ENCODE data around the gene EXTL1. TPM values are rescaled to one million over a fixed set of nuclear protein-coding genes. Genes with fewer than 3 reads are reported as not detected.

The EXTL1 gene
- total RNA-seq, 2 donors from 2014 or later, result 3.3 to 3.7 TPM

DNA sequence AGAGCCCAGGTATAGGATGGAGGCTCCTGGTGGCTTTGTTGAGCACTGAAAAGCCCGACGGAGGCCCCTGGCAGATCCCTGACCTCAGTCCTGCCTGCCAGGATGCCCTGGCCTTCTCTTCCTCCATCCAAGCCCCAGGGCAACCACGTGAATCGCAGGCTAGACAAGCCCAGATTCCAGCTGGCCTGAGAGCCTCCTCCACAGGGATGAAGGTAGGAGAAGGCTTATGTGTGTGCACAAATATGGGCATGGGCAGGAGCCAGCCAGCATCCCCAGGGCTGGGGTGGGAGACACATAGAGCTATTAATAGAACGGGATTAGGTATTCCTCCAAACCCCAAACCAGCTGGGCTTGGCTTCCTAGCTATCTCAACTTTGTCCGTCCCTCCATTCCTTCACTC is 4.0 kb upstream of the EXTL1 start:
- Histone ChIP-seq H3K4me1 (ENCODE audit: control insufficient read depth, insufficient read depth, low read length) (peaks cover 2% of the 10 kb centered on the region), H3K27ac (ENCODE audit: low read depth, low read length) (no peak overlapping the region), H3K27me3 (ENCODE audit: control insufficient read depth, insufficient read depth, low read length, poor library complexity, severe bottlenecking) (no peaks in the 10 kb centered on the region), H3K9ac (ENCODE audit: extremely low read depth, low read length, poor library complexity, severe bottlenecking) (no peak overlapping the region), H3K4me3 (ENCODE audit: low read length) (no peak overlapping the region), H3K9me3 (ENCODE audit: control insufficient read depth, low read length) (no peaks in the 10 kb centered on the region), H3K36me3 (ENCODE audit: control insufficient read depth, insufficient read depth, low read length) (no peaks in the 10 kb centered on the region)
- Mint-ChIP-seq H3K36me3 (ENCODE audit: low read depth) (no peaks in the 10 kb centered on the region), H3K4me1 (peaks cover 17% of the 10 kb centered on the region), H3K27me3 (ENCODE audit: insufficient read depth) (peaks cover 2% of the 10 kb centered on the region), H3K4me3 (no peak overlapping the region), H3K9me3 (no peaks in the 10 kb centered on the region), H3K27ac (no peak overlapping the region)
- WGBS, 2 experiments (ENCODE audit: insufficient coverage in 1 of 2, insufficient read length in 1 of 2), result 74% methylated on average over 6 of the region's 6 CpGs; no CpG with 5 or more reads in 1 of the 2 experiments
- no peak for DNase-seq
- TF ChIP-seq, protein P1, sequence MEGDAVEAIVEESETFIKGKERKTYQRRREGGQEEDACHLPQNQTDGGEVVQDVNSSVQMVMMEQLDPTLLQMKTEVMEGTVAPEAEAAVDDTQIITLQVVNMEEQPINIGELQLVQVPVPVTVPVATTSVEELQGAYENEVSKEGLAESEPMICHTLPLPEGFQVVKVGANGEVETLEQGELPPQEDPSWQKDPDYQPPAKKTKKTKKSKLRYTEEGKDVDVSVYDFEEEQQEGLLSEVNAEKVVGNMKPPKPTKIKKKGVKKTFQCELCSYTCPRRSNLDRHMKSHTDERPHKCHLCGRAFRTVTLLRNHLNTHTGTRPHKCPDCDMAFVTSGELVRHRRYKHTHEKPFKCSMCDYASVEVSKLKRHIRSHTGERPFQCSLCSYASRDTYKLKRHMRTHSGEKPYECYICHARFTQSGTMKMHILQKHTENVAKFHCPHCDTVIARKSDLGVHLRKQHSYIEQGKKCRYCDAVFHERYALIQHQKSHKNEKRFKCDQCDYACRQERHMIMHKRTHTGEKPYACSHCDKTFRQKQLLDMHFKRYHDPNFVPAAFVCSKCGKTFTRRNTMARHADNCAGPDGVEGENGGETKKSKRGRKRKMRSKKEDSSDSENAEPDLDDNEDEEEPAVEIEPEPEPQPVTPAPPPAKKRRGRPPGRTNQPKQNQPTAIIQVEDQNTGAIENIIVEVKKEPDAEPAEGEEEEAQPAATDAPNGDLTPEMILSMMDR (conservative IDR thresholded peaks at IDR 0.05), result no peak

DNA sequence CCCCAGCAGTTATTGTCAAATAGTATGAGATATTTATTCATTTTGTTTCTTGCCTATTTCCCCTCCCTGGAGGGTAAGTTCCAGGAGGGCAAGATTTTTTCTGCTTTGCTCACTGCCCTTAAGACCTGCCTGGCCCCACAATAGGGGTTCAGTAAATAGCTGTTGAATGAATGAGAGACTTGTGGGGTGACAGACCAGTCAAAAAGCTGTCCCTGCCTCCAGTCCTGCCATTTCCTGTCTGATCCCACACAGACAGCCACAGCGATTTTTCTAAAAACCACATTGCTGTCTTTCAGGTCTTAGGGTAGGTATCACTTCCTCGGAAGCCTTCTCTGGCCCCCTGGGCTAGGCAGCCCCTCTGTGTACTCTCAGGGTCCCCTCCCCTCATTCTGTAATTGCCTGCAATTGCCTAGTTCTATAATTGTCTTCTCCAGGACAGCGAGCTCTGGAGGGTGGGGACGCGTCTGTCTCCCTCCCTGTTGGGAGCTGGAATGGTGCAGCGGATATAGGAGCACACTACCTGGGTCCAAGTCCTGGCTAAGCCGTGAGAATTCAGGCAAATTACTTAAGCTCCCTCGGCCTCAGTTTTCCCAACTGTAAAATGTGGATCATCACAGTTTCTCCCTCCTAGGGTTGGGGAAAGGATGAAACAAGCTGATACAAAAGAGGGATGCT is 1.8 kb upstream of the EXTL1 start:
- Mint-ChIP-seq H3K27me3 (ENCODE audit: insufficient read depth) (peaks cover 2% of the 10 kb centered on the region), H3K4me1 (peaks cover 18% of the 10 kb centered on the region), H3K9me3 (no peaks in the 10 kb centered on the region), H3K4me3 (no peak overlapping the region), H3K27ac (no peak overlapping the region), H3K36me3 (ENCODE audit: low read depth) (no peaks in the 10 kb centered on the region)
- Histone ChIP-seq H3K4me3 (ENCODE audit: low read length) (no peak overlapping the region), H3K27me3 (ENCODE audit: control insufficient read depth, insufficient read depth, low read length, poor library complexity, severe bottlenecking) (no peaks in the 10 kb centered on the region), H3K27ac (ENCODE audit: low read depth, low read length) (no peak overlapping the region), H3K4me1 (ENCODE audit: control insufficient read depth, insufficient read depth, low read length) (peaks cover 2% of the 10 kb centered on the region), H3K9me3 (ENCODE audit: control insufficient read depth, low read length) (no peaks in the 10 kb centered on the region), H3K9ac (ENCODE audit: extremely low read depth, low read length, poor library complexity, severe bottlenecking) (no peak overlapping the region), H3K36me3 (ENCODE audit: control insufficient read depth, insufficient read depth, low read length) (no peaks in the 10 kb centered on the region)
- no peak for DNase-seq
- WGBS, 2 experiments (ENCODE audit: insufficient coverage in 1 of 2, insufficient read length in 1 of 2), result 83 to 85% methylated on average over 7 to 8 of the region's 8 CpGs
- TF ChIP-seq, protein P1 (conservative IDR thresholded peaks at IDR 0.05), result no peak

GRCh38 chr1:26020330-26020768 is 1.2 kb upstream of the EXTL1 start:
- TF ChIP-seq, protein P1 (conservative IDR thresholded peaks at IDR 0.05), result no peak
- Mint-ChIP-seq H3K27me3 (ENCODE audit: insufficient read depth) (peaks cover 2% of the 10 kb centered on the region), H3K4me1 (peaks cover 19% of the 10 kb centered on the region), H3K27ac (no peak overlapping the region), H3K36me3 (ENCODE audit: low read depth) (no peaks in the 10 kb centered on the region), H3K9me3 (no peaks in the 10 kb centered on the region), H3K4me3 (no peak overlapping the region)
- H3K4me1 ChIP-seq (ENCODE audit: control insufficient read depth, insufficient read depth, low read length), result peaks cover 2% of the 10 kb centered on the region
- no peaks in the 10 kb centered on the region for H3K9me3 ChIP-seq (ENCODE audit: control insufficient read depth, low read length)
- no peak for DNase-seq
- H3K36me3 ChIP-seq (ENCODE audit: control insufficient read depth, insufficient read depth, low read length), result no peaks in the 10 kb centered on the region
- H3K27ac ChIP-seq (ENCODE audit: low read depth, low read length), result no peak overlapping the region
- H3K9ac ChIP-seq (ENCODE audit: extremely low read depth, low read length, poor library complexity, severe bottlenecking), result no peak overlapping the region
- WGBS, 2 experiments (ENCODE audit: insufficient coverage in 1 of 2, insufficient read length in 1 of 2), result 86 to 88% methylated on average over 3 to 6 of the region's 6 CpGs
- no peak overlapping the region for H3K4me3 ChIP-seq (ENCODE audit: low read length)
- no peaks in the 10 kb centered on the region for H3K27me3 ChIP-seq (ENCODE audit: control insufficient read depth, insufficient read depth, low read length, poor library complexity, severe bottlenecking)

All from endodermal cell (in vitro differentiated cells).